GM23338 (cell line): ENCODE data around the gene CCDC188. TPM values are rescaled to one million over a fixed set of nuclear protein-coding genes. Genes with fewer than 3 reads are reported as not detected.

Experiments used
- ATAC-seq: fragments of 200-7000 bp; cut with Tn5 transposase; 3 replicates; pipeline ENCODE4 v1.9.1; 2020
- DNase-seq: peaks from one replicate; pipeline ENCODE4 v3.0.0-alpha.2; 2015; ENCODE audit warnings: low spot score
- H2AFZ ChIP-seq: fragments of 200-600 bp; sonication (generic); 2 replicates; pipeline ENCODE4 v1.8.0; 2016; ENCODE audit warnings: antibody characterized with exemption, mild to moderate bottlenecking, moderate library complexity
- H3F3A ChIP-seq: fragments of 200-600 bp; sonication (generic); replicated peaks from 2 replicates; pipeline ENCODE4 v1.8.0; 2017; ENCODE audit warnings: antibody characterized with exemption, mixed run types, low read depth
- H3K27ac ChIP-seq: fragments of 200-600 bp; sonication (generic); 2 replicates; pipeline ENCODE4 v1.6.1; 2016; ENCODE audit warnings: low read depth
- H3K27me3 ChIP-seq: fragments of 200-600 bp; sonication (generic); 2 replicates; pipeline ENCODE4 v1.8.0; 2016; ENCODE audit warnings: mild to moderate bottlenecking, mixed run types, moderate library complexity; ENCODE audit not compliant: insufficient read depth
- H3K36me3 ChIP-seq: fragments of 200-600 bp; sonication (generic); 2 replicates; pipeline ENCODE4 v1.8.0; 2016; ENCODE audit warnings: mild to moderate bottlenecking; ENCODE audit not compliant: insufficient read depth
- H3K4me1 ChIP-seq: fragments of 200-600 bp; sonication (generic); 2 replicates; pipeline ENCODE4 v1.8.0; 2016; ENCODE audit warnings: mild to moderate bottlenecking, moderate library complexity; ENCODE audit not compliant: insufficient read depth
- H3K4me2 ChIP-seq: fragments of 200-600 bp; sonication (generic); 2 replicates; pipeline ENCODE4 v1.7.1; 2017; ENCODE audit warnings: mixed run types
- H3K4me3 ChIP-seq: fragments of 200-600 bp; sonication (generic); 2 replicates; pipeline ENCODE4 v1.6.1; 2016; ENCODE audit warnings: mixed run types
- H3K79me2 ChIP-seq: fragments of 200-600 bp; sonication (generic); replicated peaks from 2 replicates; pipeline ENCODE4 v1.8.0; 2017; ENCODE audit warnings: mild to moderate bottlenecking; ENCODE audit not compliant: insufficient read depth
- H3K9me2 ChIP-seq: fragments of 200-600 bp; sonication (generic); 2 replicates; pipeline ENCODE4 v1.8.0; 2017; ENCODE audit not compliant: insufficient read depth
- H4K20me1 ChIP-seq: fragments of 200-600 bp; sonication (generic); replicated peaks from 2 replicates; pipeline ENCODE4 v1.8.0; 2017; ENCODE audit warnings: mild to moderate bottlenecking; ENCODE audit not compliant: insufficient read depth
- H3K27ac Mint-ChIP-seq: 2 replicates; pipeline ENCODE4 v1.8.0; 2020; ENCODE audit warnings: inconsistent platforms, mild to moderate bottlenecking, moderate library complexity, mixed read lengths
- H3K27me3 Mint-ChIP-seq: 3 replicates; pipeline ENCODE4 v1.8.0; 2022; ENCODE audit warnings: low read depth, mild to moderate bottlenecking, moderate library complexity, mixed read lengths, inconsistent platforms; ENCODE audit not compliant: insufficient read depth, poor library complexity
- H3K36me3 Mint-ChIP-seq: 3 replicates; pipeline ENCODE4 v1.8.0; 2021; ENCODE audit warnings: low read depth, mild to moderate bottlenecking, inconsistent platforms, moderate library complexity, mixed read lengths
- H3K4me1 Mint-ChIP-seq: 3 replicates; pipeline ENCODE4 v1.8.0; 2020; ENCODE audit warnings: mild to moderate bottlenecking, inconsistent platforms, mixed read lengths
- H3K4me3 Mint-ChIP-seq: 3 replicates; pipeline ENCODE4 v1.8.0; 2021; ENCODE audit warnings: moderate library complexity, mild to moderate bottlenecking, inconsistent platforms, mixed read lengths
- H3K9me3 Mint-ChIP-seq: 3 replicates; pipeline ENCODE4 v1.8.0; 2020; ENCODE audit warnings: moderate library complexity, mild to moderate bottlenecking, inconsistent platforms, mixed read lengths
- CTCF ChIP-seq, 2 experiments: fragments of 200-600 bp in 1 of 2; sonication (generic) in 1 of 2; conservative IDR thresholded peaks; 2 replicates each; pipeline versions ENCODE4 v1.5.1 to v1.6.1; 2016 to 2017; ENCODE audit warnings: antibody characterized with exemption in 2 of 2, low read depth in 2 of 2, mild to moderate bottlenecking in 2 of 2, moderate library complexity in 1 of 2
- ETS1 ChIP-seq: IDR thresholded peaks from 2 replicates; pipeline ENCODE4 v1.6.1; 2016; ENCODE audit warnings: antibody characterized with exemption
- EZH2 ChIP-seq: fragments of 200-600 bp; sonication (generic); IDR thresholded peaks from one replicate; pipeline ENCODE4 v1.8.0; 2017; ENCODE audit warnings: antibody characterized with exemption, mild to moderate bottlenecking, low read depth; ENCODE audit not compliant: unreplicated experiment
- JUNB ChIP-seq: IDR thresholded peaks from one replicate; pipeline ENCODE4 v1.6.1; 2016; ENCODE audit warnings: antibody characterized with exemption; ENCODE audit not compliant: unreplicated experiment
- NANOG ChIP-seq: IDR thresholded peaks from 2 replicates; pipeline ENCODE4 v1.6.1; 2016; ENCODE audit warnings: antibody characterized with exemption, borderline replicate concordance
- POLR2AphosphoS5 ChIP-seq: IDR thresholded peaks from 2 replicates; pipeline ENCODE4 v1.6.1; 2016; ENCODE audit warnings: antibody characterized with exemption, low read depth
- STAT1 ChIP-seq: IDR thresholded peaks from one replicate; pipeline ENCODE4 v1.6.1; 2016; ENCODE audit warnings: antibody characterized with exemption; ENCODE audit not compliant: unreplicated experiment
- ZNF114 ChIP-seq: fragments of 250-450 bp; sonication (Bioruptor Pico); IDR thresholded peaks from 2 replicates; pipeline ENCODE4 v1.5.0; 2020; ENCODE audit warnings: mild to moderate bottlenecking, moderate library complexity
- ZNF331 ChIP-seq: fragments of 250-450 bp; sonication (Bioruptor Pico); IDR thresholded peaks from 2 replicates; pipeline ENCODE4 v1.5.0; 2020; ENCODE audit warnings: low read depth, mild to moderate bottlenecking, moderate library complexity
- ZNF462 ChIP-seq: fragments of 250-450 bp; sonication (Bioruptor Pico); IDR thresholded peaks from 2 replicates; pipeline ENCODE4 v1.5.0; 2020; ENCODE audit warnings: mild to moderate bottlenecking, moderate library complexity
- polyA plus RNA-seq: library from polyadenylated mRNA; unstranded; fragments of >200 nt; fragmentation: Nextera tagmentation; extraction: Ambion mirVana; gene quantifications from 2 replicates; pipeline ENCODE4 v1.2.1, GENCODE V29; 2016
- total RNA-seq: library from RNA; depleted of rRNA; stranded (reverse); fragments of >200 nt; shearing (Covaris generic); gene quantifications from 2 replicates; pipeline ENCODE4 v1.2.3, GENCODE V29; 2014

CCDC188 gene
- total and polyA plus RNA-seq, 2 experiments from 2014 or later, result not detected

GRCh38 chr22:20171288-20172140 lies 20.7 kb upstream of the CCDC188 start (continued):
- TF ChIP-seq ZNF462 (CRISPR knock-in tag) (no peak), STAT1 (no peak), CTCF (conservative IDR thresholded peaks at IDR 0.05; ENCODE audit: low read depth in 2 of 2) (no peak), NANOG (no peak), POLR2AphosphoS5 (no peak)

- Mint-ChIP-seq H3K9me3 (no peaks in the 10 kb centered on the region), H3K36me3 (no peaks in the 10 kb centered on the region), H3K4me1 (no peaks in the 10 kb centered on the region), H3K27me3 (peaks cover 8% of the 10 kb centered on the region), H3K4me3 (no peak overlapping the region), H3K27ac (no peak overlapping the region; the same call in 1 of the 2 replicates)
- no peaks in the 10 kb centered on the region for H3K27me3 ChIP-seq
- no peaks in the 10 kb centered on the region for H3K9me2 ChIP-seq
- no peak overlapping the region for H2AFZ ChIP-seq
- H3K4me1 ChIP-seq, result no peaks in the 10 kb centered on the region
- H3K4me2 ChIP-seq, result no peak overlapping the region
- H3K4me3 ChIP-seq, result no peak overlapping the region
- H3F3A ChIP-seq, result no peaks in the 10 kb centered on the region
- H4K20me1 ChIP-seq, result no peaks in the 10 kb centered on the region
- H3K27ac ChIP-seq, result no peak overlapping the region
- DNase-seq (no peak), ATAC-seq (no peak)
- no peaks in the 10 kb centered on the region for H3K79me2 ChIP-seq
- no peaks in the 10 kb centered on the region for H3K36me3 ChIP-seq
- TF ChIP-seq EZH2, result no peak
- no peak for TF ChIP-seq ETS1
- TF ChIP-seq JUNB, result no peak
- TF ChIP-seq ZNF114, result no peak
- TF ChIP-seq ZNF331, result no peak
- no peak for TF ChIP-seq STAT1
Observed at GRCh38 chr22:20170170-20170569, 19.3 kb upstream of the CCDC188 start.
